Activated T-helper 17 cell treated with anti-CD3 and anti-CD28 coated beads, Interleukin-2, amount 50 U/mL, for 72 hours (primary cell): ENCODE data around the gene SF3B4. TPM values are rescaled to one million over a fixed set of nuclear protein-coding genes. Genes with fewer than 3 reads are reported as not detected.
"Not testable (repeated sequence)": the region's sequence is repeated elsewhere in the genome, so short reads cannot be mapped to it uniquely, and the experiment has no call there.

ENCODE experiments used
- ATAC-seq: fragments of 150-1000 bp; cut with Tn5 transposase; replicated peaks from 2 replicates; pipeline ENCODE4 v1.10.0; 2021; ENCODE audit warnings: mild to moderate bottlenecking, moderate library complexity
- H3K27ac Mint-ChIP-seq: one replicate; pipeline ENCODE4 v1.8.0; 2022; ENCODE audit warnings: mixed read lengths
- H3K27me3 Mint-ChIP-seq: one replicate; pipeline ENCODE4 v1.8.0; 2022; ENCODE audit warnings: mixed read lengths
- H3K36me3 Mint-ChIP-seq: one replicate; pipeline ENCODE4 v1.8.0; 2022; ENCODE audit warnings: low read depth, mild to moderate bottlenecking, mixed read lengths
- H3K4me1 Mint-ChIP-seq: one replicate; pipeline ENCODE4 v1.8.0; 2022; ENCODE audit warnings: mixed read lengths
- H3K4me3 Mint-ChIP-seq: one replicate; pipeline ENCODE4 v1.8.0; 2022; ENCODE audit warnings: mild to moderate bottlenecking, mixed read lengths
- H3K9me3 Mint-ChIP-seq: one replicate; pipeline ENCODE4 v1.8.0; 2022; ENCODE audit warnings: mixed read lengths
- total RNA-seq, 2 donors: library from RNA; stranded (reverse); gene quantifications; one replicate each; pipeline ENCODE4 v1.2.3, GENCODE V29; 2022

The SF3B4 gene
- total RNA-seq: 10 to 100 TPM; 45.8 to 90.6 TPM

GRCh38 chr1:149927563-149928400, at the start of gene SF3B4:
Gene SF3B4, minus strand, starts transcription at chr1:149927803. Its CDS starts 44 bp downstream, at chr1:149927759.
- Mint-ChIP-seq H3K9me3 (no peaks in the 10 kb centered on the region), H3K4me3 (peak within 1 kb of the TSS; percentile 99), H3K4me1 (peaks cover 43% of the 10 kb centered on the region), H3K27ac (peak within 1 kb of the TSS; percentile 96), H3K27me3 (peaks cover 8% of the 10 kb centered on the region), H3K36me3 (peaks cover 52% of the 10 kb centered on the region)
- peak; percentile 99 for ATAC-seq

- ATAC-seq: no peak
- Mint-ChIP-seq H3K4me3 (no peak overlapping the region), H3K4me1 (peaks cover 23% of the 10 kb centered on the region), H3K9me3 (no peaks in the 10 kb centered on the region), H3K27ac (no peak overlapping the region), H3K27me3 (no peaks in the 10 kb centered on the region), H3K36me3 (peaks cover 94% of the 10 kb centered on the region)
These were observed 49.7 kb upstream of the SF3B4 start for GRCh38 chr1:149977345-149977744.

- Mint-ChIP-seq H3K36me3 (peaks cover 95% of the 10 kb centered on the region), H3K4me3 (no peak overlapping the region), H3K27ac (peak overlapping the region; percentile 4), H3K4me1 (peaks cover 8% of the 10 kb centered on the region), H3K27me3 (no peaks in the 10 kb centered on the region), H3K9me3 (no peaks in the 10 kb centered on the region)
- ATAC-seq: no peak
These were observed 44.9 kb upstream of the SF3B4 start for GRCh38 chr1:149972547-149972946.

GRCh38 chr1:149967646-149968045, 40.0 kb upstream of the SF3B4 start:
- peaks cover 93% of the 10 kb centered on the region for H3K36me3 Mint-ChIP-seq
- no peak overlapping the region for H3K4me3 Mint-ChIP-seq
- no peak for ATAC-seq
- H3K27me3 Mint-ChIP-seq: no peaks in the 10 kb centered on the region
- no peak overlapping the region for H3K27ac Mint-ChIP-seq
- H3K4me1 Mint-ChIP-seq: peaks cover 9% of the 10 kb centered on the region
- H3K9me3 Mint-ChIP-seq: no peaks in the 10 kb centered on the region

- Mint-ChIP-seq H3K27ac (no peak overlapping the region), H3K4me3 (no peak overlapping the region), H3K4me1 (peaks cover 9% of the 10 kb centered on the region), H3K36me3 (peaks cover 92% of the 10 kb centered on the region), H3K9me3 (no peaks in the 10 kb centered on the region), H3K27me3 (no peaks in the 10 kb centered on the region)
- ATAC-seq: no peak
These were observed 39.4 kb upstream of the SF3B4 start for GRCh38 chr1:149967041-149967440.

- Mint-ChIP-seq H3K4me1 (peaks cover 9% of the 10 kb centered on the region), H3K27ac (no peak overlapping the region), H3K36me3 (peaks cover 92% of the 10 kb centered on the region), H3K4me3 (no peak overlapping the region), H3K9me3 (no peaks in the 10 kb centered on the region), H3K27me3 (no peaks in the 10 kb centered on the region)
- ATAC-seq: no peak
These were observed 38.8 kb upstream of the SF3B4 start for GRCh38 chr1:149966405-149966804.

GRCh38 chr1:149965440-149965839, 37.8 kb upstream of the SF3B4 start:
- H3K4me3 Mint-ChIP-seq: peak overlapping the region; percentile 2
- peak; percentile 72 for ATAC-seq
- no peaks in the 10 kb centered on the region for H3K27me3 Mint-ChIP-seq
- no peaks in the 10 kb centered on the region for H3K9me3 Mint-ChIP-seq
- H3K4me1 Mint-ChIP-seq: peaks cover 9% of the 10 kb centered on the region
- peak overlapping the region; percentile 2 for H3K27ac Mint-ChIP-seq
- peaks cover 92% of the 10 kb centered on the region for H3K36me3 Mint-ChIP-seq

GRCh38 chr1:149963358-149963757, 35.8 kb upstream of the SF3B4 start:
- no peaks in the 10 kb centered on the region for H3K9me3 Mint-ChIP-seq
- H3K36me3 Mint-ChIP-seq: peaks cover 96% of the 10 kb centered on the region

GRCh38 chr1:149962736-149963135, 35.1 kb upstream of the SF3B4 start:
- no peak overlapping the region for H3K4me3 Mint-ChIP-seq
- peaks cover 96% of the 10 kb centered on the region for H3K36me3 Mint-ChIP-seq
- ATAC-seq: no peak
- H3K4me1 Mint-ChIP-seq: peaks cover 15% of the 10 kb centered on the region
- no peaks in the 10 kb centered on the region for H3K27me3 Mint-ChIP-seq
- H3K27ac Mint-ChIP-seq: no peak overlapping the region
- no peaks in the 10 kb centered on the region for H3K9me3 Mint-ChIP-seq

More at GRCh38 chr1:149963358-149963757, 35.8 kb upstream of the SF3B4 start:
- peaks cover 15% of the 10 kb centered on the region for H3K4me1 Mint-ChIP-seq
- no peaks in the 10 kb centered on the region for H3K27me3 Mint-ChIP-seq
- no peak for ATAC-seq
- no peak overlapping the region for H3K4me3 Mint-ChIP-seq
- no peak overlapping the region for H3K27ac Mint-ChIP-seq

GRCh38 chr1:149962039-149962647, 34.5 kb upstream of the SF3B4 start:
- H3K9me3 Mint-ChIP-seq: no peaks in the 10 kb centered on the region
- H3K4me3 Mint-ChIP-seq: no peak overlapping the region
- peaks cover 15% of the 10 kb centered on the region for H3K4me1 Mint-ChIP-seq
- H3K27me3 Mint-ChIP-seq: no peaks in the 10 kb centered on the region
- peak; percentile 72 for ATAC-seq
- no peak overlapping the region for H3K27ac Mint-ChIP-seq
- peaks cover 97% of the 10 kb centered on the region for H3K36me3 Mint-ChIP-seq

- not testable (repeated sequence) for H3K27me3 Mint-ChIP-seq, ATAC-seq, H3K27ac Mint-ChIP-seq, H3K4me3 Mint-ChIP-seq, H3K9me3 Mint-ChIP-seq
- peaks cover 100% of the 10 kb centered on the region for H3K36me3 Mint-ChIP-seq
- peaks cover 13% of the 10 kb centered on the region for H3K4me1 Mint-ChIP-seq
These were observed 29.9 kb upstream of the SF3B4 start for GRCh38 chr1:149957548-149957947.

GRCh38 chr1:149949911-149950310, 22.3 kb upstream of the SF3B4 start:
- H3K27me3 Mint-ChIP-seq: no peaks in the 10 kb centered on the region
- no peak for ATAC-seq
- H3K9me3 Mint-ChIP-seq: no peaks in the 10 kb centered on the region
- H3K36me3 Mint-ChIP-seq: peaks cover 93% of the 10 kb centered on the region
- H3K4me1 Mint-ChIP-seq: peaks cover 5% of the 10 kb centered on the region
- no peak overlapping the region for H3K4me3 Mint-ChIP-seq
- H3K27ac Mint-ChIP-seq: no peak overlapping the region

- Mint-ChIP-seq H3K4me1 (peaks cover 7% of the 10 kb centered on the region), H3K9me3 (no peaks in the 10 kb centered on the region), H3K27ac (no peak overlapping the region), H3K27me3 (no peaks in the 10 kb centered on the region), H3K4me3 (no peak overlapping the region), H3K36me3 (peaks cover 68% of the 10 kb centered on the region)
- no peak for ATAC-seq
These were observed 17.6 kb upstream of the SF3B4 start for GRCh38 chr1:149945206-149945605.

GRCh38 chr1:149942885-149943284, 15.3 kb upstream of the SF3B4 start:
- no peak for ATAC-seq
- Mint-ChIP-seq H3K4me3 (no peak overlapping the region), H3K27me3 (no peaks in the 10 kb centered on the region), H3K36me3 (peaks cover 45% of the 10 kb centered on the region), H3K9me3 (no peaks in the 10 kb centered on the region), H3K4me1 (peaks cover 18% of the 10 kb centered on the region), H3K27ac (peak overlapping the region; percentile 68)

GRCh38 chr1:149942207-149942606, 14.6 kb upstream of the SF3B4 start:
- H3K27me3 Mint-ChIP-seq: no peaks in the 10 kb centered on the region

More at GRCh38 chr1:149942207-149942606, 14.6 kb upstream of the SF3B4 start:
- Mint-ChIP-seq H3K9me3 (no peaks in the 10 kb centered on the region), H3K27ac (no peak overlapping the region), H3K4me3 (no peak overlapping the region), H3K4me1 (peaks cover 25% of the 10 kb centered on the region), H3K36me3 (peaks cover 38% of the 10 kb centered on the region)
- no peak for ATAC-seq
